HepG2 (cell line): ENCODE data around the gene DUS3L. TPM values are rescaled to one million over a fixed set of nuclear protein-coding genes. Genes with fewer than 3 reads are reported as not detected.

Source experiments
- CREB1 ChIP-seq, 2 experiments: fragments of 450-650 bp in 1 of 2; IDR thresholded peaks; 2 replicates each; pipeline ENCODE4 v1.6.1; 2016 to 2017; ENCODE audit warnings: control low read depth in 1 of 2, mild to moderate bottlenecking in 1 of 2, missing compliant biosample characterization in 1 of 2, missing genetic modification characterization in 1 of 2
- HMG20B ChIP-seq: conservative IDR thresholded peaks from 2 replicates; pipeline ENCODE4 v1.6.1; 2016; ENCODE audit warnings: missing genetic modification reagents, missing compliant biosample characterization
- IKZF1 ChIP-seq: fragments of 450-650 bp; IDR thresholded peaks from 2 replicates; pipeline ENCODE4 v1.7.1; 2016
- MAZ ChIP-seq, 2 experiments: sonication (generic) in 1 of 2; formaldehyde crosslinking in 1 of 2; IDR thresholded peaks; 2 replicates each; pipeline versions ENCODE4 v1.5.0 to v1.6.1; 2012 to 2020; ENCODE audit warnings: low read depth in 2 of 2, mild to moderate bottlenecking in 2 of 2, borderline replicate concordance in 1 of 2, improper control_type of control experiment in 1 of 2, low read length in 1 of 2, missing genetic modification reagents in 1 of 2, moderate library complexity in 1 of 2
- MBD4 ChIP-seq: IDR thresholded peaks from 2 replicates; pipeline ENCODE4 v1.6.1; 2012; ENCODE audit warnings: low read length, inconsistent platforms, borderline replicate concordance
- TBL1XR1 ChIP-seq: fragments of 150-350 bp; IDR thresholded peaks from 2 replicates; pipeline ENCODE4 v1.6.1; 2014; ENCODE audit warnings: borderline replicate concordance, low read length; ENCODE audit not compliant: partially characterized antibody
- TOPORS ChIP-seq: sonication (generic); formaldehyde crosslinking; IDR thresholded peaks from 2 replicates; pipeline ENCODE4 v1.8.0; 2023; ENCODE audit warnings: mild to moderate bottlenecking, missing genetic modification reagents
- ZFX ChIP-seq: sonication (generic); formaldehyde crosslinking; IDR thresholded peaks from 2 replicates; pipeline ENCODE4 v1.4.0; 2020; ENCODE audit warnings: mild to moderate bottlenecking, low read depth, missing genetic modification reagents, moderate library complexity
- ZNF318 ChIP-seq: sonication (generic); formaldehyde crosslinking; IDR thresholded peaks from 2 replicates; pipeline ENCODE4 v1.4.0; 2020; ENCODE audit warnings: mild to moderate bottlenecking, missing genetic modification reagents
- ZNF788 ChIP-seq: sonication (generic); formaldehyde crosslinking; IDR thresholded peaks from 2 replicates; pipeline ENCODE4 v1.5.0; 2020; ENCODE audit warnings: mild to moderate bottlenecking, missing genetic modification reagents, borderline replicate concordance
- polyA plus RNA-seq, 8 experiments: library from polyadenylated mRNA; depleted of rRNA in 3 of 8; stranded (reverse) in 7 of 8; unstranded in 1 of 8; fragments of >200 nt; fragmentation: Illumina TruSeq in 4 of 8; extraction: Trizol in 4 of 8; gene quantifications; 2 replicates each; pipeline versions ENCODE4 v1.2.1 to v1.2.3, GENCODE V29; 2011 to 2016; ENCODE audit warnings: low read depth in 4 of 8, missing spikeins in 1 of 8, mixed read lengths in 1 of 8; ENCODE audit not compliant: insufficient read depth in 1 of 8
- total RNA-seq, 5 experiments: library from RNA; depleted of rRNA; stranded (reverse); fragments of >200 nt; fragmentation: Illumina TruSeq; extraction: Trizol; gene quantifications; 2 replicates each; pipeline ENCODE4 v1.2.3, GENCODE V29; 2016; ENCODE audit warnings: low read depth in 1 of 5
- TF ChIP-seq, protein P1 (sequence below): sonication (generic); formaldehyde crosslinking; IDR thresholded peaks from 2 replicates; pipeline ENCODE4 v1.5.1; 2020; ENCODE audit warnings: mild to moderate bottlenecking, missing genetic modification reagents
- TF ChIP-seq, protein P2 (sequence below), 2 experiments: sonication (generic) in 1 of 2; formaldehyde crosslinking in 1 of 2; IDR thresholded peaks; 2 replicates each; pipeline versions ENCODE4 v1.5.1 to v1.6.1; 2011 to 2020; ENCODE audit warnings: borderline replicate concordance in 1 of 2, low read depth in 1 of 2, low read length in 1 of 2, mild to moderate bottlenecking in 1 of 2, missing genetic modification reagents in 1 of 2, moderate library complexity in 1 of 2

DUS3L gene
- total and polyA plus RNA-seq, 2 of the 13 experiments (the other 11 are each of a cell fraction or from before 2014, with no cell fraction given), result 13.3 to 25.1 TPM

DNA sequence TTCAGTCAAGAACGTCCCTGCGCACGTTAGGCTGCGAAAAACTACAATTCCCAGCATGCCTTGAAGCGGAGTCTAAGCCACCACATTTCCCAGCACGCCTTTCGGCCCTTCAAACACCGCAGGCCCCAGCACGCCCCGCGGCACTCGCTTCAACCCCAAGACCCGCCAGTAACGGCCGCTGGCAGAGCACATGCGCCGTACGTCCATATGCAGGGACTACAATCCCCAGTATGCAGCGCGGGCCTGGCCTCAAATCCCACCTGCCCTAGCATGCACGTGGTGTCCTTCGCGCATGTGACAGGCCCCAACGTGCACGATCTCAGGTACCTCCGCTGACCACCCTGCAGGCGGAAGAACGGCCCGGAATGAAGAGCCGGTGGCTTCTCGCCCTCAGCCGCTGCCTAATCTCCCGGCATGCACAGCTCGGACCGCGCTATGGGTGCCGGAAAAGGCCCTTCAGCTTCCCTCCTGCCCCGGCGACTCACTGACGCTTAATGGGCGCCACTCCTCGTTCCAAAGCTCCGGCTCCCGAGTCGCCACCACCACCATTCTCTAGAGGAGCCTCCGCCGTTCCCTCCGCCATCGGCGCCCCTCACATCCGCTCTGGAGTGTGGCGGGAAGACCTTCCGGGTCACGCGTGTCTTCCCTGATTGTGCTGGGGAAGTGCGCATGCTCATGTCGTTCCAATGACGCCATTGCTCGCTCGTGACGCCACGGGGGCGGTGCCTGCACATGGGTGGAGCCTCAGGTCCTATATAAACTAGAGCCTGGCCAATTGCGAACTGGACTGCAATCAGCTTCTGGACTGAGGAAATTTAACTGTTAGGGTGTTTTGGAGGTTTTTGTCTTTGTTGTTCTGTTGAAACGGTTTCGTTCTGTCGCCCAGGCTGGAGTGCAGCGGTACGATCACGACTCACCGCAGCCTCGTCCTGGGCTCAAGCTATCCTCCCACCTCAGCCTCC is at the start of gene DUS3L (continued):
- TF ChIP-seq, protein P1, sequence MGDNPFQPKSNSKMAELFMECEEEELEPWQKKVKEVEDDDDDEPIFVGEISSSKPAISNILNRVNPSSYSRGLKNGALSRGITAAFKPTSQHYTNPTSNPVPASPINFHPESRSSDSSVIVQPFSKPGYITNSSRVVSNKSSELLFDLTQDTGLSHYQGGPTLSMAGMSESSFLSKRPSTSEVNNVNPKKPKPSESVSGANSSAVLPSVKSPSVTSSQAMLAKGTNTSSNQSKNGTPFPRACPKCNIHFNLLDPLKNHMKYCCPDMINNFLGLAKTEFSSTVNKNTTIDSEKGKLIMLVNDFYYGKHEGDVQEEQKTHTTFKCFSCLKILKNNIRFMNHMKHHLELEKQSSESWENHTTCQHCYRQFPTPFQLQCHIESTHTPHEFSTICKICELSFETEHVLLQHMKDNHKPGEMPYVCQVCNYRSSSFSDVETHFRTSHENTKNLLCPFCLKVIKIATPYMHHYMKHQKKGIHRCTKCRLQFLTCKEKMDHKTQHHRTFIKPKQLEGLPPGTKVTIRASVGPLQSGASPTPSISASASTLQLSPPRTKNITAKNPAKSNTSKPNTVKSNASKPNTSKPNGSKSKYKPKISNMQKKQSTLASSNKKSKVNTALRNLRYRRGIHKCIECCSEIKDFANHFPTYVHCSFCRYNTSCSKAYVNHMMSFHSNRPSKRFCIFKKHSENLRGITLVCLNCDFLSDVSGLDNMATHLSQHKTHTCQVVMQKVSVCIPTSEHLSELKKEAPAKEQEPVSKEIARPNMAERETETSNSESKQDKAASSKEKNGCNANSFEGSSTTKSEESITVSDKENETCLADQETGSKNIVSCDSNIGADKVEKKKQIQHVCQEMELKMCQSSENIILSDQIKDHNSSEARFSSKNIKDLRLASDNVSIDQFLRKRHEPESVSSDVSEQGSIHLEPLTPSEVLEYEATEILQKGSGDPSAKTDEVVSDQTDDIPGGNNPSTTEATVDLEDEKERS (CRISPR knock-in tag), result peak; percentile 71
- peak; percentile 42 for TF ChIP-seq TBL1XR1
- no peak for TF ChIP-seq IKZF1
- TF ChIP-seq ZFX (CRISPR knock-in tag), result peak; percentile 89
- TF ChIP-seq, protein P2, sequence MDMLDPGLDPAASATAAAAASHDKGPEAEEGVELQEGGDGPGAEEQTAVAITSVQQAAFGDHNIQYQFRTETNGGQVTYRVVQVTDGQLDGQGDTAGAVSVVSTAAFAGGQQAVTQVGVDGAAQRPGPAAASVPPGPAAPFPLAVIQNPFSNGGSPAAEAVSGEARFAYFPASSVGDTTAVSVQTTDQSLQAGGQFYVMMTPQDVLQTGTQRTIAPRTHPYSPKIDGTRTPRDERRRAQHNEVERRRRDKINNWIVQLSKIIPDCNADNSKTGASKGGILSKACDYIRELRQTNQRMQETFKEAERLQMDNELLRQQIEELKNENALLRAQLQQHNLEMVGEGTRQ (IDR thresholded peaks at IDR 0.05; ENCODE audit: low read depth, low read length), result peak; percentile 93
- TF ChIP-seq, protein P2 (CRISPR knock-in tag; IDR thresholded peaks at IDR 0.05; ENCODE audit: borderline replicate concordance), result peak; percentile 94
- TF ChIP-seq ZNF318 (CRISPR knock-in tag), result 0 out of 2 replicates have a peak, but pooled peaks have one; percentile 35
- TF ChIP-seq ZNF788 (CRISPR knock-in tag), result peak; percentile 93
- TF ChIP-seq MAZ (IDR thresholded peaks at IDR 0.05; ENCODE audit: borderline replicate concordance, low read depth, low read length), result no peak
- TF ChIP-seq MAZ (CRISPR knock-in tag; IDR thresholded peaks at IDR 0.05; ENCODE audit: low read depth), result peak; percentile 82
- TF ChIP-seq HMG20B, result peak; percentile 15; the same call in 1 of the 2 replicates
- TF ChIP-seq TOPORS (CRISPR knock-in tag), result peak; percentile 70; the same call in 1 of the 2 replicates
- TF ChIP-seq CREB1 (IDR thresholded peaks at IDR 0.05), result peak; percentile 93
- TF ChIP-seq CREB1 (CRISPR knock-in tag; IDR thresholded peaks at IDR 0.05), result peak; percentile 93
- TF ChIP-seq MBD4, result no peak
